HepG2 (cell line): Measurements from ENCODE around the gene SLC43A3. TPM values are rescaled to one million over a fixed set of nuclear protein-coding genes. Genes with fewer than 3 reads are reported as not detected.
A peak's percentile ranks its signal among the peaks of the same experiment; 100 is the strongest.

Source experiments
- ATAC-seq: fragments of 200-7000 bp; cut with Tn5 transposase; 3 replicates; pipeline ENCODE4 v1.9.1; 2020; ENCODE audit warnings: mild to moderate bottlenecking, moderate library complexity
- BruUV-seq: library from RNA; stranded (reverse); fragments of 400-500 nt; replicated peaks from 2 replicates; lab custom pipeline; 2021; lab: Mats Ljungman, UMichigan
- CTCF ChIA-PET: fragments of 300-600 bp; formaldehyde crosslinking; extraction: SDS; loops from one replicate; lab custom pipeline; 2021; ENCODE audit warnings: low total read pairs, inconsistent platforms, low intra/inter-chr PET ratio; lab: Yijun Ruan, JAX
- POLR2A ChIA-PET: fragments of 350-600 bp; sonication (Branson Sonifier 250); formaldehyde crosslinking; loops from one replicate; lab custom pipeline; 2020; ENCODE audit warnings: antibody characterized with exemption, inconsistent platforms; lab: Yijun Ruan, JAX
- DNase-seq: peaks from one replicate; pipeline ENCODE4 v3.0.0-alpha.2; 2015; ENCODE audit warnings: low spot score
- FAIRE-seq: peaks from 3 replicates; lab custom pipeline; 2011; peaks lifted over from hg19 to GRCh38; lab: Jason Lieb, UNC
- H2AFZ ChIP-seq: one replicate; pipeline ENCODE4 v1.6.1; 2011; ENCODE audit warnings: low read length, inconsistent platforms
- H3K27ac ChIP-seq: fragments of 300-600 bp; 3 replicates; pipeline ENCODE4 v1.8.0; 2011; ENCODE audit warnings: mixed run types, mild to moderate bottlenecking, mixed read lengths, low read length, inconsistent platforms; ENCODE audit not compliant: insufficient read depth; ENCODE audit errors: extremely low read length
- H3K27me3 ChIP-seq, 2 experiments: fragments of 200-600 bp in 1 of 2; 2 replicates in 1 of 2; 3 replicates in 1 of 2; pipeline versions ENCODE4 v1.6.0 to v1.8.0; 2011; ENCODE audit warnings: low read length in 2 of 2, mild to moderate bottlenecking in 2 of 2, moderate library complexity in 2 of 2, inconsistent platforms in 1 of 2; ENCODE audit not compliant: insufficient read depth in 2 of 2, control insufficient read depth in 1 of 2
- H3K36me3 ChIP-seq, 2 experiments: fragments of 200-600 bp in 1 of 2; replicated peaks in 1 of 2; 2 replicates in 1 of 2; 3 replicates in 1 of 2; pipeline versions ENCODE4 v1.5.1 to v1.8.0; 2011; ENCODE audit warnings: low read length in 2 of 2, inconsistent platforms in 1 of 2; ENCODE audit not compliant: insufficient read depth in 2 of 2, control insufficient read depth in 1 of 2
- H3K4me1 ChIP-seq: 2 replicates; pipeline ENCODE4 v1.5.1; 2012; ENCODE audit warnings: low read length, inconsistent platforms; ENCODE audit not compliant: insufficient read depth
- H3K4me2 ChIP-seq: 2 replicates; pipeline ENCODE4 v1.6.0; 2011; ENCODE audit warnings: low read depth, low read length, inconsistent platforms
- H3K4me3 ChIP-seq, 3 experiments: fragments of 200-600 bp in 1 of 3; sonication (generic), shearing (Covaris generic) in 1 of 3; replicated peaks in 1 of 3; 2 replicates each; pipeline ENCODE4 v1.5.1; 2011 to 2016; ENCODE audit warnings: low read length in 3 of 3, inconsistent platforms in 2 of 3, low read depth in 2 of 3, mild to moderate bottlenecking in 2 of 3, control low read depth in 1 of 3, mixed read lengths in 1 of 3; ENCODE audit not compliant: insufficient read depth in 1 of 3
- H3K79me2 ChIP-seq: one replicate; pipeline ENCODE4 v1.6.1; 2011; ENCODE audit warnings: low read length, inconsistent platforms; ENCODE audit not compliant: insufficient read depth
- H3K9ac ChIP-seq: 2 replicates; pipeline ENCODE4 v1.6.0; 2011; ENCODE audit warnings: mild to moderate bottlenecking, low read depth, low read length, inconsistent platforms; ENCODE audit not compliant: insufficient read depth
- H3K9me3 ChIP-seq: 2 replicates; pipeline ENCODE4 v1.5.1; 2012; ENCODE audit warnings: mild to moderate bottlenecking, low read length
- H4K20me1 ChIP-seq: 2 replicates; pipeline ENCODE4 v1.6.0; 2011; ENCODE audit warnings: inconsistent platforms, mild to moderate bottlenecking, low read length, moderate library complexity; ENCODE audit not compliant: insufficient read depth
- ISL2 ChIP-seq: sonication (generic); formaldehyde crosslinking; IDR thresholded peaks from 2 replicates; pipeline ENCODE4 v1.5.0; 2020; ENCODE audit warnings: missing genetic modification reagents
- KLF13 ChIP-seq: sonication (generic); formaldehyde crosslinking; IDR thresholded peaks from 2 replicates; pipeline ENCODE4 v1.4.0; 2020; ENCODE audit warnings: mild to moderate bottlenecking, missing genetic modification reagents
- MEF2D ChIP-seq: sonication (generic); formaldehyde crosslinking; IDR thresholded peaks from 2 replicates; pipeline ENCODE4 v1.5.1; 2020; ENCODE audit warnings: mild to moderate bottlenecking, missing genetic modification reagents
- PHF21A ChIP-seq: sonication (generic); formaldehyde crosslinking; IDR thresholded peaks from 2 replicates; pipeline ENCODE4 v1.5.0; 2020; ENCODE audit warnings: mild to moderate bottlenecking, missing genetic modification reagents
- SETDB1 ChIP-seq: sonication (generic); formaldehyde crosslinking; IDR thresholded peaks from 2 replicates; pipeline ENCODE4 v1.5.1; 2020; ENCODE audit warnings: missing genetic modification reagents, mild to moderate bottlenecking, borderline replicate concordance
- TAF15 ChIP-seq: fragments of 200-400 bp; formaldehyde crosslinking; IDR thresholded peaks from one replicate; pipeline ENCODE4 v1.6.1; 2018; ENCODE audit warnings: mild to moderate bottlenecking, low read depth, low read length; ENCODE audit not compliant: poor library complexity, severe bottlenecking
- THYN1 ChIP-seq: sonication (generic); formaldehyde crosslinking; IDR thresholded peaks from 2 replicates; pipeline ENCODE4 v1.8.1; 2023; ENCODE audit warnings: low read depth, mild to moderate bottlenecking, moderate library complexity, missing genetic modification reagents, borderline replicate concordance
- WGBS: methylation state at CpG from one replicate; pipeline ENCODE4 v1.1.6; 2017; ENCODE audit warnings: low lambda C conversion rate; 5-methylcytosine and 5-hydroxymethylcytosine counted together
- in situ Hi-C: cut with HindIII; loops from 2 replicates; pipeline ENCODE4 v1.10.0; 2017; ENCODE audit warnings: low pct_unique_long_range_greater_than_20kb; ENCODE audit not compliant: extremely low pct_ligation_motif_present
- intact Hi-C: fragments of 100-400 bp; cut with micrococcal nuclease; formaldehyde crosslinking; loops from one replicate; pipeline ENCODE4 v1.10.0; 2022; ENCODE audit not compliant: unreplicated experiment
- polyA plus RNA-seq, 8 experiments: library from polyadenylated mRNA; depleted of rRNA in 3 of 8; stranded (reverse) in 7 of 8; unstranded in 1 of 8; fragments of >200 nt; fragmentation: Illumina TruSeq in 4 of 8; extraction: Trizol in 4 of 8; gene quantifications; 2 replicates each; pipeline versions ENCODE4 v1.2.1 to v1.2.3, GENCODE V29; 2011 to 2016; ENCODE audit warnings: low read depth in 4 of 8, missing spikeins in 1 of 8, mixed read lengths in 1 of 8; ENCODE audit not compliant: insufficient read depth in 1 of 8
- total RNA-seq, 5 experiments: library from RNA; depleted of rRNA; stranded (reverse); fragments of >200 nt; fragmentation: Illumina TruSeq; extraction: Trizol; gene quantifications; 2 replicates each; pipeline ENCODE4 v1.2.3, GENCODE V29; 2016; ENCODE audit warnings: low read depth in 1 of 5
- TF ChIP-seq, protein P1 (sequence below): sonication (generic); formaldehyde crosslinking; IDR thresholded peaks from 2 replicates; pipeline ENCODE4 v1.9.0; 2022; ENCODE audit warnings: missing genetic modification reagents, mild to moderate bottlenecking, borderline replicate concordance
- TF ChIP-seq, protein P2 (sequence below): IDR thresholded peaks from 2 replicates; pipeline ENCODE4 v1.6.1; 2016; ENCODE audit warnings: low read depth, control low read depth
- TF ChIP-seq, protein P3 (sequence below), 2 experiments: IDR thresholded peaks; 2 replicates each; pipeline ENCODE4 v1.6.1; 2011 to 2012; ENCODE audit warnings: low read length in 2 of 2, borderline replicate concordance in 1 of 2, low read depth in 1 of 2, mild to moderate bottlenecking in 1 of 2, moderate library complexity in 1 of 2
- TF ChIP-seq, protein P4 (sequence below): sonication (generic); formaldehyde crosslinking; IDR thresholded peaks from 2 replicates; pipeline ENCODE4 v1.4.0; 2020; ENCODE audit warnings: low read depth, missing genetic modification reagents

The SLC43A3 gene
- total and polyA plus RNA-seq, 2 of the 13 experiments (the other 11 are each of a cell fraction or from before 2014, with no cell fraction given) = 2.6 TPM; not detected in 1

DNA sequence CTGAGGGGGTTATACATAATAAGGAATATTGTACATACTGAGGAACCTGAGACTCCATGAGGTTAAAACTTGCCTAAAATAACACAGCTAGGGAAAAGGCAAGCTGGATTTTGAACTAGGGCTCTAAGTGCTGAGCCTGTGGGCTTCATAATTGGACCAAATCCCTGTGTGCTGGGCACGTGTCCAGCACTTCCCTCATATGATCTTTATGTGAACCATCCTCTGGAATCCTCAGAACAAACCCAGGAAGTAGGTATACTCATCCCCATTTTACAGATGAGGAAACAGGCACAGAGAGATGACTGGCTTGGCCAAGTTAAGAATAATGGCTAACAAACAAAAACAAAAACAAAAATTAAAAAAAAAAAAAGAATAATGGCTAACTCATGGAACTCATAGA is 48.3 kb upstream of the SLC43A3 start (continued):
- TF ChIP-seq THYN1 = no peak
- no peak for TF ChIP-seq TAF15
- TF ChIP-seq PHF21A (CRISPR knock-in tag) = no peak
- TF ChIP-seq, protein P1, sequence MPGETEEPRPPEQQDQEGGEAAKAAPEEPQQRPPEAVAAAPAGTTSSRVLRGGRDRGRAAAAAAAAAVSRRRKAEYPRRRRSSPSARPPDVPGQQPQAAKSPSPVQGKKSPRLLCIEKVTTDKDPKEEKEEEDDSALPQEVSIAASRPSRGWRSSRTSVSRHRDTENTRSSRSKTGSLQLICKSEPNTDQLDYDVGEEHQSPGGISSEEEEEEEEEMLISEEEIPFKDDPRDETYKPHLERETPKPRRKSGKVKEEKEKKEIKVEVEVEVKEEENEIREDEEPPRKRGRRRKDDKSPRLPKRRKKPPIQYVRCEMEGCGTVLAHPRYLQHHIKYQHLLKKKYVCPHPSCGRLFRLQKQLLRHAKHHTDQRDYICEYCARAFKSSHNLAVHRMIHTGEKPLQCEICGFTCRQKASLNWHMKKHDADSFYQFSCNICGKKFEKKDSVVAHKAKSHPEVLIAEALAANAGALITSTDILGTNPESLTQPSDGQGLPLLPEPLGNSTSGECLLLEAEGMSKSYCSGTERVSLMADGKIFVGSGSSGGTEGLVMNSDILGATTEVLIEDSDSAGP (CRISPR knock-in tag) = no peak
- TF ChIP-seq, protein P2, sequence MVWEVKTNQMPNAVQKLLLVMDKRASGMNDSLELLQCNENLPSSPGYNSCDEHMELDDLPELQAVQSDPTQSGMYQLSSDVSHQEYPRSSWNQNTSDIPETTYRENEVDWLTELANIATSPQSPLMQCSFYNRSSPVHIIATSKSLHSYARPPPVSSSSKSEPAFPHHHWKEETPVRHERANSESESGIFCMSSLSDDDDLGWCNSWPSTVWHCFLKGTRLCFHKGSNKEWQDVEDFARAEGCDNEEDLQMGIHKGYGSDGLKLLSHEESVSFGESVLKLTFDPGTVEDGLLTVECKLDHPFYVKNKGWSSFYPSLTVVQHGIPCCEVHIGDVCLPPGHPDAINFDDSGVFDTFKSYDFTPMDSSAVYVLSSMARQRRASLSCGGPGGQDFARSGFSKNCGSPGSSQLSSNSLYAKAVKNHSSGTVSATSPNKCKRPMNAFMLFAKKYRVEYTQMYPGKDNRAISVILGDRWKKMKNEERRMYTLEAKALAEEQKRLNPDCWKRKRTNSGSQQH (CRISPR knock-in tag) = no peak

DNA sequence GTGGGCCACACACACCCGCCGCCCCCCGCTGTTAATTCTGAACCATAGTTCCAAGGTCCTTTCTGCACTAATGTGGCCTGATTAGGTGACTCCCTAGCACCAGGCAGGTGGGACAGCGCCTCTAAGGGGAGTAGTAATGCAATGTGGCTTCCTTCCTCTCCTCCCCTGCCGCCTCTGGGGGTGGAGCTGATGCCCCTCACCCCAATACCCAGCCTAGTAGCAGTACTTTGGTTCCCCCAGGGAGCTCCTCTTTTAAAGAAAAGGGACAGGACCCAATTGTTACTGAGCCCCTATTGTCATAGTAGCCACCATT is 47.8 kb upstream of the SLC43A3 start:
- H3K4me1 ChIP-seq = peaks cover 37% of the 10 kb centered on the region
- BruUV-seq = no TSS peak
- TF ChIP-seq ISL2 (no peak), SETDB1 (CRISPR knock-in tag) (no peak), MEF2D (CRISPR knock-in tag) (no peak), KLF13 (CRISPR knock-in tag) (no peak)
- TF ChIP-seq, protein P3, sequence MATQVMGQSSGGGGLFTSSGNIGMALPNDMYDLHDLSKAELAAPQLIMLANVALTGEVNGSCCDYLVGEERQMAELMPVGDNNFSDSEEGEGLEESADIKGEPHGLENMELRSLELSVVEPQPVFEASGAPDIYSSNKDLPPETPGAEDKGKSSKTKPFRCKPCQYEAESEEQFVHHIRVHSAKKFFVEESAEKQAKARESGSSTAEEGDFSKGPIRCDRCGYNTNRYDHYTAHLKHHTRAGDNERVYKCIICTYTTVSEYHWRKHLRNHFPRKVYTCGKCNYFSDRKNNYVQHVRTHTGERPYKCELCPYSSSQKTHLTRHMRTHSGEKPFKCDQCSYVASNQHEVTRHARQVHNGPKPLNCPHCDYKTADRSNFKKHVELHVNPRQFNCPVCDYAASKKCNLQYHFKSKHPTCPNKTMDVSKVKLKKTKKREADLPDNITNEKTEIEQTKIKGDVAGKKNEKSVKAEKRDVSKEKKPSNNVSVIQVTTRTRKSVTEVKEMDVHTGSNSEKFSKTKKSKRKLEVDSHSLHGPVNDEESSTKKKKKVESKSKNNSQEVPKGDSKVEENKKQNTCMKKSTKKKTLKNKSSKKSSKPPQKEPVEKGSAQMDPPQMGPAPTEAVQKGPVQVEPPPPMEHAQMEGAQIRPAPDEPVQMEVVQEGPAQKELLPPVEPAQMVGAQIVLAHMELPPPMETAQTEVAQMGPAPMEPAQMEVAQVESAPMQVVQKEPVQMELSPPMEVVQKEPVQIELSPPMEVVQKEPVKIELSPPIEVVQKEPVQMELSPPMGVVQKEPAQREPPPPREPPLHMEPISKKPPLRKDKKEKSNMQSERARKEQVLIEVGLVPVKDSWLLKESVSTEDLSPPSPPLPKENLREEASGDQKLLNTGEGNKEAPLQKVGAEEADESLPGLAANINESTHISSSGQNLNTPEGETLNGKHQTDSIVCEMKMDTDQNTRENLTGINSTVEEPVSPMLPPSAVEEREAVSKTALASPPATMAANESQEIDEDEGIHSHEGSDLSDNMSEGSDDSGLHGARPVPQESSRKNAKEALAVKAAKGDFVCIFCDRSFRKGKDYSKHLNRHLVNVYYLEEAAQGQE (IDR thresholded peaks at IDR 0.05; ENCODE audit: borderline replicate concordance in 1 of 2, low read depth in 1 of 2, low read length in 2 of 2) = peak in 1 of 2 experiments; percentile 61; a peak in 3 of 4 replicates
- TF ChIP-seq, protein P4, sequence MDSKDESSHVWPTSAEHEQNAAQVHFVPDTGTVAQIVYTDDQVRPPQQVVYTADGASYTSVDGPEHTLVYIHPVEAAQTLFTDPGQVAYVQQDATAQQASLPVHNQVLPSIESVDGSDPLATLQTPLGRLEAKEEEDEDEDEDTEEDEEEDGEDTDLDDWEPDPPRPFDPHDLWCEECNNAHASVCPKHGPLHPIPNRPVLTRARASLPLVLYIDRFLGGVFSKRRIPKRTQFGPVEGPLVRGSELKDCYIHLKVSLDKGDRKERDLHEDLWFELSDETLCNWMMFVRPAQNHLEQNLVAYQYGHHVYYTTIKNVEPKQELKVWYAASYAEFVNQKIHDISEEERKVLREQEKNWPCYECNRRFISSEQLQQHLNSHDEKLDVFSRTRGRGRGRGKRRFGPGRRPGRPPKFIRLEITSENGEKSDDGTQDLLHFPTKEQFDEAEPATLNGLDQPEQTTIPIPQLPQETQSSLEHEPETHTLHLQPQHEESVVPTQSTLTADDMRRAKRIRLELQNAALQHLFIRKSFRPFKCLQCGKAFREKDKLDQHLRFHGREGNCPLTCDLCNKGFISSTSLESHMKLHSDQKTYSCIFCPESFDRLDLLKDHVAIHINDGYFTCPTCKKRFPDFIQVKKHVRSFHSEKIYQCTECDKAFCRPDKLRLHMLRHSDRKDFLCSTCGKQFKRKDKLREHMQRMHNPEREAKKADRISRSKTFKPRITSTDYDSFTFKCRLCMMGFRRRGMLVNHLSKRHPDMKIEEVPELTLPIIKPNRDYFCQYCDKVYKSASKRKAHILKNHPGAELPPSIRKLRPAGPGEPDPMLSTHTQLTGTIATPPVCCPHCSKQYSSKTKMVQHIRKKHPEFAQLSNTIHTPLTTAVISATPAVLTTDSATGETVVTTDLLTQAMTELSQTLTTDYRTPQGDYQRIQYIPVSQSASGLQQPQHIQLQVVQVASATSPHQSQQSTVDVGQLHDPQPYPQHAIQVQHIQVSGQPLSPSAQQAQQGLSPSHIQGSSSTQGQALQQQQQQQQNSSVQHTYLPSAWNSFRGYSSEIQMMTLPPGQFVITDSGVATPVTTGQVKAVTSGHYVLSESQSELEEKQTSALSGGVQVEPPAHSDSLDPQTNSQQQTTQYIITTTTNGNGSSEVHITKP (CRISPR knock-in tag) = no peak

More for the DNA sequence above, 47.8 kb upstream of the SLC43A3 start:
- DNase-seq = no peak
- Histone ChIP-seq H3K4me3 (no peak overlapping the region), H3K9ac (no peak overlapping the region), H3K79me2 (no peaks in the 10 kb centered on the region), H3K9me3 (no peaks in the 10 kb centered on the region), H4K20me1 (no peaks in the 10 kb centered on the region), H3K36me3 (no peaks in the 10 kb centered on the region), H3K27me3 (no peaks in the 10 kb centered on the region), H3K4me2 (no peak overlapping the region), H2AFZ (no peak overlapping the region), H3K27ac (no peak overlapping the region)
- peak; percentile 1 for ATAC-seq
- in situ Hi-C loops (no loop called here), intact Hi-C loops (no loop called here)
- CTCF ChIA-PET = no interaction called here
- WGBS = 97% methylated on average over 3 of the region's 5 CpGs
- FAIRE-seq = no peak
- POLR2A ChIA-PET = interaction anchor here (0.8 to 1.3 kb wide), 3 partner anchors 19 to 42 kb away, joined by 3 to 6 read pairs (median 3); no protein-coding TSS in a partner anchor
